ENCODE data around the gene RNF113B. TPM values are rescaled to one million over a fixed set of nuclear protein-coding genes. Genes with fewer than 3 reads are reported as not detected.

Gene RNF113B
- total and polyA plus RNA-seq, 2 of the 13 experiments (the other 11 are each of a cell fraction or from before 2014, with no cell fraction given): not detected

GRCh38 chr13:98201984-98202383 is 24.9 kb upstream of the RNF113B start (continued):
- no peak for TF ChIP-seq PAWR (CRISPR knock-in tag; IDR thresholded peaks at IDR 0.05; ENCODE audit: borderline replicate concordance)
- TF ChIP-seq ZNF784 (CRISPR knock-in tag; IDR thresholded peaks at IDR 0.05; ENCODE audit: borderline replicate concordance): no peak
- no peak for TF ChIP-seq AKAP8 (CRISPR knock-in tag; IDR thresholded peaks at IDR 0.05)
- no peak for TF ChIP-seq CAMTA2 (CRISPR knock-in tag; IDR thresholded peaks at IDR 0.05; ENCODE audit: borderline replicate concordance)
- TF ChIP-seq SPEN (CRISPR knock-in tag; IDR thresholded peaks at IDR 0.05; ENCODE audit: low read depth): 0 out of 2 replicates have a peak, but pooled peaks have one; percentile 25
- peak; percentile 51; the same call in 1 of the 2 replicates for TF ChIP-seq AHDC1 (CRISPR knock-in tag; IDR thresholded peaks at IDR 0.05; ENCODE audit: borderline replicate concordance)
- TF ChIP-seq STAG1 (CRISPR knock-in tag; IDR thresholded peaks at IDR 0.05): no peak; the same call in 1 of the 2 replicates
- no peak for TF ChIP-seq ZNF883 (CRISPR knock-in tag; IDR thresholded peaks at IDR 0.05; ENCODE audit: not compliant biosample characterization)
- peak; percentile 44; the same call in 1 of the 2 replicates for TF ChIP-seq NCOA2 (CRISPR knock-in tag; IDR thresholded peaks at IDR 0.05)
- TF ChIP-seq CREB3 (CRISPR knock-in tag; IDR thresholded peaks at IDR 0.05): no peak
- TF ChIP-seq BCL6 (CRISPR knock-in tag; IDR thresholded peaks at IDR 0.05): peak; percentile 55; the same call in 1 of the 2 replicates
- no peak for TF ChIP-seq ZEB1 (IDR thresholded peaks at IDR 0.05; ENCODE audit: insufficient replicate concordance, low read depth)
- TF ChIP-seq MXI1 (IDR thresholded peaks at IDR 0.05; ENCODE audit: borderline replicate concordance, low read depth, low read length): no peak
- TF ChIP-seq PITX1 (CRISPR knock-in tag; IDR thresholded peaks at IDR 0.05): peak; percentile 47; the same call in 1 of the 2 replicates
- TF ChIP-seq PLSCR1 (CRISPR knock-in tag; IDR thresholded peaks at IDR 0.05; ENCODE audit: borderline replicate concordance): no peak
- no peak for TF ChIP-seq PBX3 (CRISPR knock-in tag; IDR thresholded peaks at IDR 0.05; ENCODE audit: borderline replicate concordance)
- no peak for TF ChIP-seq MYPOP (CRISPR knock-in tag; IDR thresholded peaks at IDR 0.05)
